ENCODE data around the gene ADISSP.
A peak's percentile ranks its signal among the peaks of the same experiment; 100 is the strongest.

The ADISSP gene

DNA sequence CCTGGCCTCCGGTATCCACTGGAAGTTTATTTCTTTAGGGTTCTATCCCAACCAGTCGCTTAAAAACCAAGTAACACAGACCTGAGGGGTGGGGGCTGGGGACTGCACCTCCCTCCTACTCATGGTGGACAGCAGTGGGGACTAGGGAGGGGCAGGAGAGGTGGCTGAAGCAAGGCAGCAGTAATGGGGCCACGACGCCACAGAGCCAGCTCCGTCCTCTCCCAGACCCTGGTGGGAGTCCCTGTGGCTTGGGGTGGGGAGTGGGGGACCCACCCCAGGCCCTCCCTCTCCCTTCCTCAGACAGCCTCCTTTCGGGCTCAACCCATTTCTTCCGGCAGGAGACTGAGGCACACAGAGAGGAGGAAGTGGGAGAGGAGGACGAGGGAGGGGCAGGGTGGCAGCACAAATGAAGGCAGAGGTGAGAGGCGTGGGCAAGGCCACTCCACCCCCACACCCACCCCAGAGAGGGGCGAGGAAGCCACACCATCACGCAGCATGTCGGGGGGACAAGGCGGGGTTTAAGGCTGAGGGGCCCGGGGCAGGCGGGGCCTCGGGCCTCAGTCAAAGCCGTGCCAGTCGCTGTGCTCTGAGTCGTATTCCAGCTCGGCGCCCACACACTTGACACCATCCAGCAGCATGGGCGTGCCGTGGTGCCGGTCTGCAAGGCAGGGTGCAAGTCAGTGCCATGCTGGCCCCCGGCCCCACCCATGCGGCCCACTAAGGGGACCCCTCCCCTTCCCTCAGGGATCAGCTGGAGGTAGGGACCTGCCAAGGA is 13.9 kb downstream of the ADISSP start:
- DNase-seq, result no peak

DNA sequence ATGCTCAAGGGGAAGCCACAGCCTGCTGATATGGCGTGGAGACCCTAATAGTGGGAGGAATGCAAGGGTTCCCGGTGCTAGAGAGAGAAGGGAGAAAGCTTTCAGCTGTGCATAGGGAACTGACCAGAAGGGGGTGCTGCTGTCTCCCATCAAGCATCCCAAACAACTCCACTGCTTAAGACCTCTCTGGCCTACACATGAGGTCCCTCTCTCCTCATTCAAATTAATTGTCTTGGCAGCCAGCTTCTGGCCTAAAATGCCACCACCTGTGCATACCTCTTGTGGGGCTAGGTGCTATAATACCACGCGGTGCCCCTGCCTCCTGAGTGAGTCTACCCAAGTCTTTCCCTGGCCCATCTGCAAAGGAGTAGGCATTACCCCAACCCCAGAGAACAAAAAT is 14.5 kb downstream of the ADISSP start:
- peak; percentile 53 for DNase-seq

- DNase-seq, result no peak
Observed at GRCh38 chr20:3752386-3752759, 15.2 kb downstream of the ADISSP start.

DNA sequence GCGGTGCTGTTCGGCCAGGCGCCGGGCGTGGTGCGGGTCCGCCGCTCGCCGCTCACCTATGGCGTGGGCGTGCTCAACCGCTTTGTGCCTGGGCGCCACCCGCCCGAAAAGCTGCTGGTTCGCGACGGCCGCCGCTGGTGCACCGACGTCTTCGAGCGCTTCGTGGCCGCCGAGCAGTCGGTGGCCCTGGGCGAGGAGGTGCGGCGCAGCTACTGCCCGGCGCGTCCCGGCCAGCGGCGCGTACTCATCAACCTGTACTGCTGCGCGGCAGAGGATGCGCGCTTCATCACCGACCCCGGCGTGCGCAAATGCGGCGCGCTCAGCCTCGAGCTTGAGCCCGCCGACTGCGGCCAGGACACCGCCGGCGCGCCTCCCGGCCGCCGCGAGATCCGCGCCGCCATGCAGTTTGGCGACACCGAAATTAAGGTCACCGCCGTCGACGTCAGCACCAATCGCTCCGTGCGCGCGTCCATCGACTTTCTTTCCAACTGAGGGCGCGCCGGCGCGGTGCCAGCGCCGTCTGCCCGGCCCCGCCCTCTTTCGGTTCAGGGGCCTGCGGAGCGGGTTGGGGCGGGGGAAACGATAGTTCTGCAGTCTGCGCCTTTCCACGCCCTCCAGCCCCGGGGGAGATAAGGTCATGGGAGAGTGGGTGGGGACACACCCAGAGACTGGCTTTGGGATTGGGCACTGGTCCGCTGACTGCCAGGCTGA is 15.7 kb downstream of the ADISSP start:
- DNase-seq, result peak; percentile 91

DNA sequence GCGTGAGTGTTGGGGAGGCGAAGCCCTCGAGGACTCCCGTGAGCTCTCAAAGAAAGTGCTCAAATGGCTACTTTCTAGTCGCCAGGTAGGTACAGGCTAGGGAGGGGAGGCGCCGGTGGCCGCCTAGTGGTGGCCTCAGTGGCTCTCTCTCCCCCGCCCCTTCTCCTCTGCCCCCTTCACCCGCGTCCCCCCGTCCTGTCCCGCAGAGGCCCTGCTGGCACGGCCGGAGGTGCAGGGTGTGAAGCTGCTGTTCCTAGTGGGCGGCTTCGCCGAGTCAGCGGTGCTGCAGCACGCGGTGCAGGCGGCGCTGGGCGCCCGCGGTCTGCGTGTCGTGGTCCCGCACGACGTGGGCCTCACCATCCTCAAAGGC is 16.3 kb downstream of the ADISSP start:
- no peak for DNase-seq

DNA sequence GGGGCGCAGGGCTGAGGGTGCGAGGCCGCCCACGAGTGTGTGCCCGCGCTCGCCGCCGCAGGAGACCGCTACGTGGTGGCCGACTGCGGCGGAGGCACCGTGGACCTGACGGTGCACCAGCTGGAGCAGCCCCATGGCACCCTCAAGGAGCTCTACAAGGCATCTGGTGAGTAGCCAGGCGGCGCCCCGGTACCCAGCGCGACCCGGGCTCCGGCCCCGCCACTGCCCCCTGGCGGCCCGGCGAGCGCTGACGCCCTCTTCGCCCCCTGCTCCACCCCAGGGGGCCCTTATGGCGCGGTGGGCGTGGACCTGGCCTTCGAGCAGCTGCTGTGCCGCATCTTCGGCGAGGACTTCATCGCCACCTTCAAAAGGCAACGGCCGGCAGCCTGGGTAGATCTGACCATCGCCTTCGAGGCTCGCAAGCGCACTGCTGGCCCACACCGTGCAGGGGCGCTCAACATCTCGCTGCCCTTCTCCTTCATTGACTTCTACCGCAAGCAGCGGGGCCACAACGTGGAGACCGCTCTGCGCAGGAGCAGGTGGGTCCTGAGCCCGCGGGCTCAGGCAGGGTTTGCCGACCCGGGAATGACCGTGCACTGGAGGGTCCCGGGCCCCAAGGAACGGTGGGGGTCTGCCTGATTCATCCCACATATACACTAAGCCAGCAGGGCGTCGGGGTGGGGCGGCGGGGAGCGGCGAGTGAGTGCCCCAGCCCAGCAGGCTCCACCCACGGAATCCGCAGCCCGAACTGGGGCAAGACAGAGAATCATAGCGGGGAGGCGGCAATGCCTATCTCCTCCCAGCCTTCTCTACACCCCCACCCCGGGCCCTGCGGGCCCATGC is 17.6 kb downstream of the ADISSP start:
- no peak for DNase-seq

DNA sequence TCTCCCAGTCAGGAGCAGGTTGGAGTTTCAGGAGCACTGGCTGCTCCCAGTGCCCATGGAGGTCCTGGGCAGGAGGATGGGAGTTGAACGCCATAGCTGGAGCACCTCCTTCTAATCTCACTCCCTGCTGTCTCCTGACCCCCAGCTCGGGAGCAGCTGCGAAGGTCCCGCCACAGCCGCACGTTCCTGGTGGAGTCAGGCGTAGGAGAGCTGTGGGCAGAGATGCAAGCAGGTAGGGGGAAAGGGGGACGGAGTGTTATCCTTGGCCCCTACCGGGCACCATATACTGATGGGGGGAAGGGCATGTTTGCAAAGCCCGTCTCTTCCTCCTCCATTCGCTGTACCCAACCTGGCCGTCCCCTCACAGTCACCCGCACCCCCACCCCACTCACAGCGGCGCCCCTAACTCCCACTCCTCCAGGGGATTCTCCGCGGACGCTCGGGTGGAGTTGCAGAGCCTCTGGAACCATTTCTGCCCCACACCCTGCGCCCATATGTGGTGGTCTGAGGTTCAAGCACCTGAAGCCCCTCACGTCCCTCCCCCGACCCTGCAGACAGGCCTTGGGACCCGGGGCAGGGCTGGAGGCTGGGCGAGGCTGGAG is 18.4 kb downstream of the ADISSP start:
- DNase-seq, result no peak

- no peak for DNase-seq
Observed at GRCh38 chr20:3748073-3748472, 19.5 kb downstream of the ADISSP start.

DNA sequence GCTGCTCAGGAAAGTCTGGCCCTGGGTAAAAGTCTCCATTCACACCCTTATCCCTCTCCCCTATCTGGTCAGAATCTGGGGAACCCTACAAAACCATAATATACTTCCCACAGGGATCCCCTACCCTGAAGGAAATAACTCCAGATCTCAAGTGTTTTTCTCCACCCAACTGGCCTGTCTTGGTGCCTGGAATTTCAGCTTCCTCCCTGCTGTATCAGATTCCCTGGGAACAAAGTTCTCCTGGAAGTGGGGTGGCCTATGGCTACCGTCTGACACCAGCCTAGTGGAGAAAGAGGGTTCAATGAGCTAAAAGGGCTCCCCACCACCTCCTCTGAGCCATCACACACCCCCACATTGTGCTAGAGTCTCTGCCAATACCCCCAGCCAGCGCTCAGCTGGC is 20.1 kb downstream of the ADISSP start:
- DNase-seq, result no peak

DNA sequence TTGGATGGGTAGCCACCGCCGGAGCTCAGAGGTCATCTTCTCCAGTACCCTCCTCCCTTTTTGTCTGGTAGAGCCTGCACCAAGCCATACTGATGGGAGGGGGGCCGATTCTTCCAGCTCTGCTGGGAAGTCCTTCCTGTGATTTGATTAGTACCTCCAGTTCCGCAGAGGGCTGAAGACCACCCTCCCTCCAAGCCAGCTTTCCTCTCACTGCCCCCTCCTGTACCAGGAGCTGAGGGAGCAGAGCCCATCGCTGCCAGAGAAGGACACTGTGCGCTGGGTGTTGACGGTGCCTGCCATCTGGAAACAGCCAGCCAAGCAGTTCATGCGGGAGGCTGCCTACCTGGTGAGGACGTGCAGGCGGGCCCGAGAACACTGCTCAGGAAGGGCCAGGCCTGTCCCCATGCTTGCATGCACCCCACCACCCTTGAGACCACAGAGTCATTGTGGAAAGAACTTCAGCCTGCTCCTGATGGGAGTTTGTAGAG is 21.8 kb downstream of the ADISSP start:
- DNase-seq, result no peak

DNA sequence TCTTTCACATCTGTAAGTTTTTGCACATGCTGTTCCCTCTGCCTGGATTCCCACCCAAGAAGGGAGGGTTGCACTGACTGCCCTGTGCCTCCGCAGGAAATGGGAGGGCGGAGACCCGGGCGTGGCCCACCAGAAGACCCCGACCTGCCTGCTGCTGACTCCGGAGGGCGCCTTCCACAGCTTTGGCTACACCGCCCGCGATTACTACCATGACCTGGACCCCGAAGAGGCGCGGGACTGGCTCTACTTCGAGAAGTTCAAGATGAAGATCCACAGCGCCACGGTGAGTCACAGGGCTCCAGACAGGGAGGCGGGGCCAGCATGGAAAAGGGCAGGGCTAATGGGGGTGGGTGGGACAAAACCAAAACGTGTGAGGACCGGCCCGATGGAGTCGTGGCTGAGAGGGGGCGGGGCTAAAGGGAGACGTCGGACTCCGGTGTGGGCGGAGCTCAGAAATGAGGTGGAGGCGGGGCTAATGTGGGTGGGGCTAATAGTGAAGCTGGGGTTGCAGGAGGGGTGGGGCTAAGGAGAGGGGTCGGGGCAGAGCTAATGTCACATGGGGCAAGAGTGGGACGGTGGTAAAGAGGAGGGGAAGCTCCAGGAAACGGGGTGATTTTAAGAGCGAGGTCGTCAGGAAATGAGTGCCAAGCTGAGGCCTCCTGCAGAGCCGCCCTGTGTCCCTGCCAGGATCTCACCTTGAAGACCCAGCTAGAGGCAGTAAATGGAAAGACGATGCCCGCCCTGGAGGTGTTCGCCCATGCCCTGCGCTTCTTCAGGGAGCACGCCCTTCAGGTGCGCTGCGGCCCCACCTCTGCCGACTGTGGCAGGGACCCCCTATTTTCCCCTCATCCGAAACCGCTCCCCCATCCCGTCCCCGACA is 22.5 kb downstream of the ADISSP start:
- DNase-seq, result no peak

- no peak for DNase-seq
Observed at GRCh38 chr20:3744037-3744436, 23.5 kb downstream of the ADISSP start.

GRCh38 chr20:3743251-3743650 is 24.3 kb downstream of the ADISSP start:
- no peak for DNase-seq

DNA sequence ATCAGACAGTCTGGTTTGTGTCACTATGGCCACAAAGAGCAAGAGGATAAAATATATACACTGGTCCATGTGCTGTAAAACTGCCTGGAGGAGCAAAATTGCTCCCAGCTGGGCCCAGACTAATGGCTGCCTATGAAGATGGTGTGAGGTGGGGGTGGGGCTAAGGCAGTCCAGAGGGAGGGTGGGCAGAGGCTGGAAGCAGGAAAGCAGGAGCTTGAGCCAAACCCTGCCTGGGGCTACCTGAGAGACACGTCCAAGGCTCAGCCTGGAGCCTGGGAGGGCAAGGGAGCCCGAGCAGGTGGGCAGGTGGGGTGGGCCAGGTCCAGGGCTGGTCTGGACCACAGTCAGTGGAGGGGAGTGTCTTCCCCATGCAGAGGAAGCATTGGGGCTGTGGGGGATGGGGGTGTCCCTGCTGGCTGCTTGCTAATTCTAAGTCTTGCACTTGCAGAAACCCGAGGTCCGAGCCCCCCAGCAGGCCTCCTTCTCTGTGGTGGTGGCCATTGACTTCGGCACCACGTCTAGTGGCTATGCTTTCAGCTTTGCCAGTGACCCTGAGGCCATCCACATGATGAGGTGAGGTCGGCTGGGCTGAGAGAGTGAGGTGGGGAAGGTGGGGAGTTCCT is 25.6 kb downstream of the ADISSP start:
- no peak for DNase-seq

DNA sequence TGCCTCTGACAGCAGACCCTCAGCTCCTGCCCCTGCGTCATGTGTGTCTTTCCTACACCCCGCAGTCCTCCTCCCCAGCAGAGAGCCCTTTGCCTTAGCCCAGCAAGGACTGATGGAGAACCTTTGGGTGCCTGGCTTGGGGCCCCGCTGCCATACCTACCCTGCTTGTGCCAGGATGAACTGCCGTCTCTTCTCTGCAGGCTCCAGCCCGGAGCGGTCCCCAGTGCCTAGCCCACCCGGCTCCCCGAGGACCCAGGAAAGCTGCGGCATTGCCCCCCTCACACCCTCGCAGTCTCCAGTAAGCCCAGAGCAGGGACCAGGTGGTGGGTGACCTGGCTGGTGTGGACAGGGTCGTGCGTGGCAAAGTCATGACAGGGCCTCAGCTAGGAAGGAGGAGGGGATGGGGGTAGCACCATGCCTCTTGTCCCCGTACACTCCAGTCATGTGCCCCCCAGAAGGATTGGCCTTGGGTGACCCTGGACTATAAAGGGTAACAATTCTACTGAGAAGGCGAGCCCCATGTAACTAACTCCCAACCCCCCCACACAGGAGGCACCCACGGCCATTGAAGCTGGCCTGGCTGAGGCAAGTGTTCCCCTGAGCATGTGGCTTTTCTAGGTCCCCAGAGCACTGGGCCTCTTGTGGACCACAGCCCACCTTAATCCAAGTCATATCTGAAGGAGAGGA is 26.8 kb downstream of the ADISSP start:
- no peak for DNase-seq

DNA sequence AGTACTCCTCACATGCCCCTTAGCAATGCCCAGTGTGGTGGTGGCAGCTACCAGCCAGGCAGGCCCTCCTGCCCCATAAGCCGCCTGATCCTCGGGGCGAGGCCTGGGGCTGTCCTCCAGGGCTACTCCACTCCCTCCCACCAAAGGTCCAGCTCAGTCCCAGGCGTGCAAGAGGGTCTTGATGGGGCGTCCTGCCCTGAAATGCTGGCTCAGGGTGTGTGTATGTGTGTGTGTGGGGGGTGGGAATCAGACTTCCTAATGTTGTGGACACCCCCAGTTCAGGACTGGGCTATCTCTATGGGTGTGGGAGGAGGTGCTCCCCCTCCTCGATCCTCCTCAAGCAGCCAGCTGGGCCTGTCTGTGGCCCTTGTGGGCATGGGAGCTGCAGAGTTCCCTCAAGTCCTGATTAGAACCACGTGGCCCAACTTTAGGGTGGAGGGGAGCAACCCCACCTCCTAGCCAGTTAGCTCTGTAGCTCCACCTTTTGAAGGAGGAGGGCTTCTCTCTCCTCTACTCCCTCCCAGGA is 27.6 kb downstream of the ADISSP start:
- DNase-seq, result no peak

DNA sequence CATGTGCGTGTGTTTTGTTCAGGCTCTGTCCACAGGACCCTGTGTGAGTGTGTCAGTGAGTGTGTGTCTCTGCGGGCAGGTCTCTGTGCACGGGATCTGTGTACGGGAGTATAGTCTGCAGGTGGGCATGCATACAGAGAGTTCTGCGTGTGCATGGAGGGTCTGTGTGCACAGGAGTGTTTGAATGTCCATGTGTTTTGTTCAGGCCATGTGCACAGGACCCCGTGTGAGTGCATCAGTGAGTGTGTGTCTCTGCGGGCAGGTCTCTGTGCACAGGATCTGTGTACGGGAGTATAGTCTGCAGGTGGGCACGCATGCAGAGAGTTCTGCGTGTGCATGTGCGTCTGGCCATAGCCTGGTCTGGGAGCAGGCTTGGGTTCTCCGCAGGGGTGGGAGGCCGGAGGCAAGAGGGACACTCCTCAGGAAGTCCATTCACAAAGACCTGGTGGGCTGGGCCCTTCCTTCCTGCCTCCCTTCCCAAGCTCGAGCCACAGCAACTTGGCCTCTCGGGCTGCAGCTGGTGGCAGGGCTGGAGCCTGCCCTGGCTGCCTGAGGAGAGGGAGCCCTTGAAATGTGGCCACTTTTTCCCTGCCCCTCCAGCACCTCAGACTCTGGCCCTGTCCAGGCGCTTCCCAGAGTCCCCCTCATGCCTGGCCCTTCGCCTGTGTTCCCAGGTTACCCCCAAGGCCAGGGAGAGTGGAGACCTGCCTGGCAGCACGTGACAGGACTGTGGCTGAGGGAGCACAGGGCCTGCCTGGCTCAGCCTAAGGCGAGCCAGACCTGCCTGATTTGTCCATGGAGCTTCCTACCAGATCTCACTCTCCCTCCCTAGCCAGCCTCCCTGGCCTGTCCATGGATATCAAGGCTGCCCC is 28.3 kb downstream of the ADISSP start:
- DNase-seq, result no peak

GRCh38 chr20:3738111-3739053 is 29.2 kb downstream of the ADISSP start:
- DNase-seq, result no peak

GRCh38 chr20:3735768-3736167 is 31.8 kb downstream of the ADISSP start:
- no peak for DNase-seq

Measured in NCI-H510A (cell line).